Suprapubic skin (tissue), 4 donors: ENCODE data around the gene IMPA2. TPM values are rescaled to one million over a fixed set of nuclear protein-coding genes. Genes with fewer than 3 reads are reported as not detected.

ENCODE experiments used
- DNase-seq, 2 donors: peaks; one replicate each; pipeline ENCODE4 v3.0.0-alpha.2; 2019; ENCODE audit warnings: low spot score in 2 of 2
- H3K27ac ChIP-seq: fragments of 200-600 bp; sonication (generic); one replicate; pipeline ENCODE4 v1.5.1; 2019
- H3K27me3 ChIP-seq: fragments of 200-600 bp; sonication (generic); one replicate; pipeline ENCODE4 v1.5.1; 2019
- H3K36me3 ChIP-seq: fragments of 200-600 bp; sonication (generic); one replicate; pipeline ENCODE4 v1.5.1; 2019
- H3K4me1 ChIP-seq: fragments of 200-600 bp; sonication (generic); one replicate; pipeline ENCODE4 v1.5.1; 2019
- H3K4me3 ChIP-seq: fragments of 200-600 bp; sonication (generic); one replicate; pipeline ENCODE4 v1.5.1; 2019; ENCODE audit warnings: mild to moderate bottlenecking
- H3K9me3 ChIP-seq: fragments of 200-600 bp; sonication (generic); one replicate; pipeline ENCODE4 v1.5.1; 2019
- EP300 ChIP-seq: sonication (generic); formaldehyde crosslinking; IDR thresholded peaks from one replicate; pipeline ENCODE4 v1.6.1; 2017; ENCODE audit warnings: antibody characterized with exemption
- POLR2A ChIP-seq, 2 donors: fragments of 450-650 bp; IDR thresholded peaks; one replicate each; pipeline ENCODE4 v1.6.1; 2017; ENCODE audit warnings: antibody characterized with exemption in 2 of 2, mild to moderate bottlenecking in 2 of 2, moderate library complexity in 2 of 2
- POLR2AphosphoS5 ChIP-seq, 3 donors: sonication (generic); formaldehyde crosslinking; IDR thresholded peaks; one replicate each; pipeline ENCODE4 v1.6.1; 2017; ENCODE audit warnings: antibody characterized with exemption in 3 of 3
- WGBS: methylation state at CpG from one replicate; pipeline ENCODE4 v1.1.5; 2018; 5-methylcytosine and 5-hydroxymethylcytosine counted together
- total RNA-seq, 4 donors: library from RNA; depleted of rRNA; stranded (reverse); fragments of >200 nt; gene quantifications; one replicate each; pipeline ENCODE4 v1.1.0, GENCODE V29; 2016
- TF ChIP-seq, protein P1 (sequence below), 2 donors: fragments of 200-600 bp in 1 of 2; fragments of 450-650 bp in 1 of 2; sonication (generic) in 1 of 2; IDR thresholded peaks; one replicate each; pipeline ENCODE4 v1.5.1; 2016 to 2019; ENCODE audit warnings: antibody characterized with exemption in 2 of 2, mild to moderate bottlenecking in 1 of 2, moderate library complexity in 1 of 2

The IMPA2 gene
- total RNA-seq, 4 donors from 2014 or later: 234 to 396 (median 363) TPM

GRCh38 chr18:12060182-12060870 is 79.0 kb downstream of the IMPA2 start:
- WGBS: 91% methylated on average over 15 of the region's 20 CpGs
- H3K4me1 ChIP-seq: no peaks in the 10 kb centered on the region
- DNase-seq: no peak
- TF ChIP-seq, protein P1, sequence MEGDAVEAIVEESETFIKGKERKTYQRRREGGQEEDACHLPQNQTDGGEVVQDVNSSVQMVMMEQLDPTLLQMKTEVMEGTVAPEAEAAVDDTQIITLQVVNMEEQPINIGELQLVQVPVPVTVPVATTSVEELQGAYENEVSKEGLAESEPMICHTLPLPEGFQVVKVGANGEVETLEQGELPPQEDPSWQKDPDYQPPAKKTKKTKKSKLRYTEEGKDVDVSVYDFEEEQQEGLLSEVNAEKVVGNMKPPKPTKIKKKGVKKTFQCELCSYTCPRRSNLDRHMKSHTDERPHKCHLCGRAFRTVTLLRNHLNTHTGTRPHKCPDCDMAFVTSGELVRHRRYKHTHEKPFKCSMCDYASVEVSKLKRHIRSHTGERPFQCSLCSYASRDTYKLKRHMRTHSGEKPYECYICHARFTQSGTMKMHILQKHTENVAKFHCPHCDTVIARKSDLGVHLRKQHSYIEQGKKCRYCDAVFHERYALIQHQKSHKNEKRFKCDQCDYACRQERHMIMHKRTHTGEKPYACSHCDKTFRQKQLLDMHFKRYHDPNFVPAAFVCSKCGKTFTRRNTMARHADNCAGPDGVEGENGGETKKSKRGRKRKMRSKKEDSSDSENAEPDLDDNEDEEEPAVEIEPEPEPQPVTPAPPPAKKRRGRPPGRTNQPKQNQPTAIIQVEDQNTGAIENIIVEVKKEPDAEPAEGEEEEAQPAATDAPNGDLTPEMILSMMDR (IDR thresholded peaks at IDR 0.05): no peak
- TF ChIP-seq POLR2A (IDR thresholded peaks at IDR 0.05) (no peak), EP300 (no peak)
- no peaks in the 10 kb centered on the region for H3K36me3 ChIP-seq
- no peaks in the 10 kb centered on the region for H3K27me3 ChIP-seq
- no peak overlapping the region for H3K27ac ChIP-seq
- no peak overlapping the region for H3K4me3 ChIP-seq
- no peaks in the 10 kb centered on the region for H3K9me3 ChIP-seq

- Histone ChIP-seq H3K4me3 (no peak overlapping the region), H3K4me1 (no peaks in the 10 kb centered on the region), H3K27ac (no peak overlapping the region), H3K27me3 (no peaks in the 10 kb centered on the region), H3K36me3 (no peaks in the 10 kb centered on the region), H3K9me3 (no peaks in the 10 kb centered on the region)
- WGBS: 91% methylated on average over 10 of the region's 14 CpGs
- TF ChIP-seq EP300 (no peak), POLR2A (IDR thresholded peaks at IDR 0.05) (no peak), POLR2AphosphoS5 (IDR thresholded peaks at IDR 0.05) (no peak)
- TF ChIP-seq, protein P1 (IDR thresholded peaks at IDR 0.05): no peak
- no peak for DNase-seq
Measured at GRCh38 chr18:12061685-12062084, 80.4 kb downstream of the IMPA2 start.

- Histone ChIP-seq H3K4me3 (no peak overlapping the region), H3K9me3 (no peaks in the 10 kb centered on the region), H3K36me3 (no peaks in the 10 kb centered on the region), H3K4me1 (no peaks in the 10 kb centered on the region), H3K27me3 (no peaks in the 10 kb centered on the region), H3K27ac (no peak overlapping the region)
- no peak for DNase-seq
- 91% methylated on average over 4 of the region's 4 CpGs for WGBS
- TF ChIP-seq POLR2A (IDR thresholded peaks at IDR 0.05): no peak
- TF ChIP-seq POLR2AphosphoS5 (IDR thresholded peaks at IDR 0.05): no peak
- TF ChIP-seq EP300: no peak
- TF ChIP-seq, protein P1 (IDR thresholded peaks at IDR 0.05): no peak
Measured at GRCh38 chr18:12062974-12063373, 81.7 kb downstream of the IMPA2 start.

- WGBS: 83% methylated on average over 2 of the region's 7 CpGs
Measured at GRCh38 chr18:12064086-12064763, 82.9 kb downstream of the IMPA2 start.

DNA sequence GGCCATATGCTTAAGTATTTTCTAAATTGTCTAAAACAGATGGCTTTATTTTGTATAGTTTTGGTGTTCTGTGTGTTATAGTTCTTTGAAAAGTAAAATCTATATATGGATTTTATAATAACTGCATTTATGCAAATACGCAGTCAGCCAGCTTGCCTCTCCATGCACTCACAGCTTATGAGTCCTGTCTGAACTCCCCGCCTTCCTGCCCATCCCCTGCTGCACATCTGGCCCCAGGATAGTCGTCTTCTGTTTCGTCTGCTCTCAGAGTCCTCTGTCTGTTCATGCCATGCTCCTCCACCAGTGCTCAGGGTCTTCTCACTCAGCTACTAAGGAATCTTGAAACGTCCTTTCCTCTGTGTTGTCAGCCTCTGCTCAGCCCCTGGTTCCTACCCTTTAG is 84.1 kb downstream of the IMPA2 start:
- DNase-seq: no peak
- H3K4me1 ChIP-seq: no peaks in the 10 kb centered on the region
- WGBS: 71% methylated on average over 5 of the region's 5 CpGs

More at GRCh38 chr18:12064086-12064763, 82.9 kb downstream of the IMPA2 start:
- Histone ChIP-seq H3K36me3 (no peaks in the 10 kb centered on the region), H3K27me3 (no peaks in the 10 kb centered on the region), H3K27ac (no peak overlapping the region), H3K4me3 (no peak overlapping the region), H3K9me3 (no peaks in the 10 kb centered on the region), H3K4me1 (no peaks in the 10 kb centered on the region)
- DNase-seq: no peak
- TF ChIP-seq, protein P1 (IDR thresholded peaks at IDR 0.05): no peak
- TF ChIP-seq POLR2A (IDR thresholded peaks at IDR 0.05) (no peak), EP300 (no peak)

More for the DNA sequence above, 84.1 kb downstream of the IMPA2 start:
- no peak overlapping the region for H3K27ac ChIP-seq
- no peak overlapping the region for H3K4me3 ChIP-seq
- no peaks in the 10 kb centered on the region for H3K27me3 ChIP-seq
- H3K9me3 ChIP-seq: no peaks in the 10 kb centered on the region
- TF ChIP-seq POLR2AphosphoS5 (IDR thresholded peaks at IDR 0.05) (no peak), POLR2A (IDR thresholded peaks at IDR 0.05) (no peak), EP300 (no peak)
- TF ChIP-seq, protein P1 (IDR thresholded peaks at IDR 0.05): no peak
- H3K36me3 ChIP-seq: no peaks in the 10 kb centered on the region
